HepG2 (cell line): ENCODE results near the gene C9orf50. TPM values are rescaled to one million over a fixed set of nuclear protein-coding genes. Genes with fewer than 3 reads are reported as not detected.

Source experiments
- ARID2 ChIP-seq: sonication (generic); formaldehyde crosslinking; IDR thresholded peaks from 2 replicates; pipeline ENCODE4 v1.8.1; 2022; ENCODE audit warnings: mild to moderate bottlenecking, missing genetic modification reagents, borderline replicate concordance
- ATAD3A ChIP-seq: sonication (generic); formaldehyde crosslinking; IDR thresholded peaks from 2 replicates; pipeline ENCODE4 v1.4.0; 2020; ENCODE audit warnings: missing genetic modification reagents
- CSRNP1 ChIP-seq: sonication (generic); formaldehyde crosslinking; IDR thresholded peaks from 2 replicates; pipeline ENCODE4 v1.8.1; 2023; ENCODE audit warnings: mild to moderate bottlenecking, missing genetic modification reagents
- KDM2A ChIP-seq: sonication (generic); formaldehyde crosslinking; IDR thresholded peaks from 2 replicates; pipeline ENCODE4 v1.4.0; 2020; ENCODE audit warnings: low read depth, missing genetic modification reagents, borderline replicate concordance
- KLF15 ChIP-seq: sonication (generic); formaldehyde crosslinking; IDR thresholded peaks from 2 replicates; pipeline ENCODE4 v1.8.1; 2023; ENCODE audit warnings: borderline replicate concordance, mild to moderate bottlenecking, inconsistent platforms, missing genetic modification reagents, mixed read lengths
- MTERF4 ChIP-seq: sonication (generic); formaldehyde crosslinking; IDR thresholded peaks from 2 replicates; pipeline ENCODE4 v1.8.0; 2023; ENCODE audit warnings: mild to moderate bottlenecking, missing genetic modification reagents
- MYNN ChIP-seq: sonication (generic); formaldehyde crosslinking; IDR thresholded peaks from 2 replicates; pipeline ENCODE4 v1.4.0; 2020; ENCODE audit warnings: mild to moderate bottlenecking, low read depth, missing genetic modification reagents
- NFKB2 ChIP-seq: sonication (generic); formaldehyde crosslinking; IDR thresholded peaks from 2 replicates; pipeline ENCODE4 v1.4.0; 2020; ENCODE audit warnings: missing genetic modification reagents, borderline replicate concordance
- NRL ChIP-seq: sonication (generic); formaldehyde crosslinking; IDR thresholded peaks from 2 replicates; pipeline ENCODE4 v1.5.0; 2020; ENCODE audit warnings: missing genetic modification reagents, mild to moderate bottlenecking, moderate library complexity, borderline replicate concordance
- RARA ChIP-seq: IDR thresholded peaks from 2 replicates; pipeline ENCODE4 v1.6.1; 2016; ENCODE audit warnings: missing genetic modification reagents, missing compliant biosample characterization
- SIN3B ChIP-seq: fragments of 150-350 bp; IDR thresholded peaks from 2 replicates; pipeline ENCODE4 v1.6.1; 2014; ENCODE audit warnings: low read length
- STAG1 ChIP-seq: sonication (generic); formaldehyde crosslinking; IDR thresholded peaks from 2 replicates; pipeline ENCODE4 v1.4.0; 2020; ENCODE audit warnings: missing genetic modification reagents
- SUZ12 ChIP-seq: fragments of 150-350 bp; IDR thresholded peaks from 2 replicates; pipeline ENCODE4 v1.6.1; 2014; ENCODE audit warnings: low read depth, low read length
- TARDBP ChIP-seq: sonication (generic); formaldehyde crosslinking; IDR thresholded peaks from 2 replicates; pipeline ENCODE4 v1.8.0; 2022; ENCODE audit warnings: mild to moderate bottlenecking, missing genetic modification reagents
- ZBTB49 ChIP-seq: sonication (generic); formaldehyde crosslinking; IDR thresholded peaks from 2 replicates; pipeline ENCODE4 v1.4.0; 2020; ENCODE audit warnings: missing genetic modification reagents, borderline replicate concordance
- ZNF264 ChIP-seq: sonication (generic); formaldehyde crosslinking; IDR thresholded peaks from 2 replicates; pipeline ENCODE4 v1.4.0; 2020; ENCODE audit warnings: missing genetic modification reagents
- ZNF354B ChIP-seq: sonication (generic); formaldehyde crosslinking; IDR thresholded peaks from 2 replicates; pipeline ENCODE4 v1.8.0; 2022; ENCODE audit warnings: mild to moderate bottlenecking, missing genetic modification reagents
- ZNF749 ChIP-seq: sonication (generic); formaldehyde crosslinking; IDR thresholded peaks from 2 replicates; pipeline ENCODE4 v1.8.0; 2022; ENCODE audit warnings: mild to moderate bottlenecking, missing genetic modification reagents, moderate library complexity, borderline replicate concordance
- polyA plus RNA-seq, 8 experiments: library from polyadenylated mRNA; depleted of rRNA in 3 of 8; stranded (reverse) in 7 of 8; unstranded in 1 of 8; fragments of >200 nt; fragmentation: Illumina TruSeq in 4 of 8; extraction: Trizol in 4 of 8; gene quantifications; 2 replicates each; pipeline versions ENCODE4 v1.2.1 to v1.2.3, GENCODE V29; 2011 to 2016; ENCODE audit warnings: low read depth in 4 of 8, missing spikeins in 1 of 8, mixed read lengths in 1 of 8; ENCODE audit not compliant: insufficient read depth in 1 of 8
- total RNA-seq, 5 experiments: library from RNA; depleted of rRNA; stranded (reverse); fragments of >200 nt; fragmentation: Illumina TruSeq; extraction: Trizol; gene quantifications; 2 replicates each; pipeline ENCODE4 v1.2.3, GENCODE V29; 2016; ENCODE audit warnings: low read depth in 1 of 5
- TF ChIP-seq, protein P1 (sequence below): sonication (generic); formaldehyde crosslinking; IDR thresholded peaks from 2 replicates; pipeline ENCODE4 v1.9.0; 2021; ENCODE audit warnings: missing genetic modification reagents, borderline replicate concordance
- TF ChIP-seq, protein P2 (sequence below): sonication (generic); formaldehyde crosslinking; IDR thresholded peaks from 2 replicates; pipeline ENCODE4 v1.8.1; 2023; ENCODE audit warnings: missing genetic modification reagents, mild to moderate bottlenecking, borderline replicate concordance

The C9orf50 gene
- total and polyA plus RNA-seq, 2 of the 13 experiments (the other 11 are each of a cell fraction or from before 2014, with no cell fraction given), result not detected

DNA sequence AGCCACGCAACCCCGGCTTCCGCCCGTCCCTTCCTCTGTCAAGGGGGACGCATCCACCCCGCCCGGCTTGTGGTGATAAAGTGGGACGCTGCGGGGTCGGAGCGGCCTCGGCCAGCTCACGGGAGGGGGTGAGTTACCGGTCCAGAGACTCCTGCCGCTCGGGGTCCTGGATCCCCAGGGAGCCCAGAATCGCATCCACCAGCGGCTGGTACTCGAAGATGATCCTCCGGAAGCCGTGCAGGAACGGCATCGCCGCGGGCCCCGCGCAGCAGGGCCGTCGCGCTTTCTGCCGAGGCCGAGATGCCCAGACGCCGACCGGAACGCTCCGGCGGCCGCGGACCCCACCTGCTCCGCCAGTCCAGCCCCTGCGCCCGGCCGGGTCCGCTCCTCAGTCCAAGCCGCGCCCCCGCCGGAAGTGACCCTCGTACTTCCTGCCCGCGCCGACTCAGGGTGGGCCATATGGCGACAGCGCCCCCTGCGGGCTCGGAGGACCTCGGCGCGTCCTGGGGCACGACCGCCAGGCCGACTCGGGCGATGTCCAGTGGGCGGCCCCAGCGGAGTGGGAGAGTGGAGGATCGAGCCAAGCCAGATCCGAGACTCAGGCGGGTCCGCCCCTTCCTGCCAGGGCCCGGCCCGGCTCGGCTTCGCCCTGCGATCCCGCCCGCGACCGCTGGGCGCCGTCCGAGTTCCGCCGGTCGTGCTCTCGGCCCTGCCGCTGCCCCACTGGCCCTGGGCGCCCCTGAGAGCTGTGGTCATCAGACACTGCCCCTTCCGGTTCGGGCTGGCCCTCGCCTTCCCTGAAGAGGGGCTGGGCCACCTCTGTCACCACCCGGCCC lies 21.1 kb upstream of the C9orf50 start, which contains the start of gene ASB6 (continued):
- TF ChIP-seq ZBTB49 (no peak), ARID2 (CRISPR knock-in tag) (0 out of 2 replicates have a peak, but pooled peaks have one; percentile 48), STAG1 (peak; percentile 91), SIN3B (peak; percentile 61; the same call in 1 of the 2 replicates), ZNF264 (0 out of 2 replicates have a peak, but pooled peaks have one; percentile 51), MTERF4 (CRISPR knock-in tag) (peak; percentile 66; the same call in 1 of the 2 replicates), ZNF354B (CRISPR knock-in tag) (no peak), CSRNP1 (CRISPR knock-in tag) (peak; percentile 74), NRL (CRISPR knock-in tag) (no peak), KDM2A (CRISPR knock-in tag) (peak; percentile 95), KLF15 (CRISPR knock-in tag) (peak; percentile 84), MYNN (CRISPR knock-in tag) (0 out of 2 replicates have a peak, but pooled peaks have one; percentile 24), TARDBP (CRISPR knock-in tag) (peak; percentile 99), SUZ12 (no peak), RARA (peak; percentile 50; the same call in 1 of the 2 replicates), ZNF749 (CRISPR knock-in tag) (peak; percentile 86; the same call in 1 of the 2 replicates), NFKB2 (CRISPR knock-in tag) (no peak; the same call in 1 of the 2 replicates), ATAD3A (CRISPR knock-in tag) (no peak)
- TF ChIP-seq, protein P1, sequence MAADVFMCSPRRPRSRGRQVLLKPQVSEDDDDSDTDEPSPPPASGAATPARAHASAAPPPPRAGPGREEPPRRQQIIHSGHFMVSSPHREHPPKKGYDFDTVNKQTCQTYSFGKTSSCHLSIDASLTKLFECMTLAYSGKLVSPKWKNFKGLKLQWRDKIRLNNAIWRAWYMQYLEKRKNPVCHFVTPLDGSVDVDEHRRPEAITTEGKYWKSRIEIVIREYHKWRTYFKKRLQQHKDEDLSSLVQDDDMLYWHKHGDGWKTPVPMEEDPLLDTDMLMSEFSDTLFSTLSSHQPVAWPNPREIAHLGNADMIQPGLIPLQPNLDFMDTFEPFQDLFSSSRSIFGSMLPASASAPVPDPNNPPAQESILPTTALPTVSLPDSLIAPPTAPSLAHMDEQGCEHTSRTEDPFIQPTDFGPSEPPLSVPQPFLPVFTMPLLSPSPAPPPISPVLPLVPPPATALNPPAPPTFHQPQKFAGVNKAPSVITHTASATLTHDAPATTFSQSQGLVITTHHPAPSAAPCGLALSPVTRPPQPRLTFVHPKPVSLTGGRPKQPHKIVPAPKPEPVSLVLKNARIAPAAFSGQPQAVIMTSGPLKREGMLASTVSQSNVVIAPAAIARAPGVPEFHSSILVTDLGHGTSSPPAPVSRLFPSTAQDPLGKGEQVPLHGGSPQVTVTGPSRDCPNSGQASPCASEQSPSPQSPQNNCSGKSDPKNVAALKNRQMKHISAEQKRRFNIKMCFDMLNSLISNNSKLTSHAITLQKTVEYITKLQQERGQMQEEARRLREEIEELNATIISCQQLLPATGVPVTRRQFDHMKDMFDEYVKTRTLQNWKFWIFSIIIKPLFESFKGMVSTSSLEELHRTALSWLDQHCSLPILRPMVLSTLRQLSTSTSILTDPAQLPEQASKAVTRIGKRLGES (CRISPR knock-in tag), result no peak
- TF ChIP-seq, protein P2, sequence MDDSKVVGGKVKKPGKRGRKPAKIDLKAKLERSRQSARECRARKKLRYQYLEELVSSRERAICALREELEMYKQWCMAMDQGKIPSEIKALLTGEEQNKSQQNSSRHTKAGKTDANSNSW (CRISPR knock-in tag), result no peak
